GM23248 (cell line): ENCODE results near the gene GPANK1. TPM values are rescaled to one million over a fixed set of nuclear protein-coding genes. Genes with fewer than 3 reads are reported as not detected.

Experiments used
- DNase-seq: peaks from one replicate; pipeline ENCODE4 v3.0.0-alpha.2; 2015
- H2AFZ ChIP-seq: fragments of 200-600 bp; sonication (generic); 2 replicates; pipeline ENCODE4 v1.6.1; 2016; ENCODE audit warnings: antibody characterized with exemption
- H3F3A ChIP-seq: fragments of 200-600 bp; sonication (generic); 2 replicates; pipeline ENCODE4 v1.6.1; 2016; ENCODE audit warnings: mild to moderate bottlenecking, antibody characterized with exemption, mixed run types; ENCODE audit not compliant: insufficient read depth
- H3K27ac ChIP-seq: fragments of 200-600 bp; sonication (generic); 2 replicates; pipeline ENCODE4 v1.5.1; 2016; ENCODE audit warnings: mild to moderate bottlenecking
- H3K27me3 ChIP-seq: fragments of 200-600 bp; sonication (generic); replicated peaks from 2 replicates; pipeline ENCODE4 v1.6.1; 2016; ENCODE audit warnings: mild to moderate bottlenecking; ENCODE audit not compliant: insufficient read depth
- H3K36me3 ChIP-seq: fragments of 200-600 bp; sonication (generic); 2 replicates; pipeline ENCODE4 v1.6.1; 2016; ENCODE audit warnings: low read depth, mild to moderate bottlenecking
- H3K4me1 ChIP-seq: fragments of 200-600 bp; sonication (generic); 2 replicates; pipeline ENCODE4 v1.6.1; 2016; ENCODE audit warnings: mild to moderate bottlenecking; ENCODE audit not compliant: insufficient read depth
- H3K4me2 ChIP-seq: fragments of 200-600 bp; sonication (generic); one replicate; pipeline ENCODE4 v1.6.1; 2016; ENCODE audit warnings: mild to moderate bottlenecking; ENCODE audit not compliant: unreplicated experiment
- H3K4me3 ChIP-seq: fragments of 200-600 bp; sonication (generic); 2 replicates; pipeline ENCODE4 v1.5.1; 2016; ENCODE audit warnings: mild to moderate bottlenecking
- H3K79me2 ChIP-seq: fragments of 200-600 bp; sonication (generic); 2 replicates; pipeline ENCODE4 v1.6.1; 2016; ENCODE audit warnings: mild to moderate bottlenecking; ENCODE audit not compliant: insufficient read depth
- H3K9ac ChIP-seq: fragments of 200-600 bp; sonication (generic); 2 replicates; pipeline ENCODE4 v1.6.1; 2016; ENCODE audit warnings: mild to moderate bottlenecking
- H3K9me2 ChIP-seq: fragments of 200-600 bp; sonication (generic); 2 replicates; pipeline ENCODE4 v1.6.1; 2016; ENCODE audit warnings: mixed run types, mild to moderate bottlenecking, moderate library complexity; ENCODE audit not compliant: insufficient read depth
- H3K9me3 ChIP-seq: fragments of 200-600 bp; sonication (generic); one replicate; pipeline ENCODE4 v1.6.1; 2017; ENCODE audit warnings: low read depth
- H4K20me1 ChIP-seq: fragments of 200-600 bp; sonication (generic); 2 replicates; pipeline ENCODE4 v1.6.0; 2016; ENCODE audit not compliant: insufficient read depth
- EZH2 ChIP-seq: fragments of 200-600 bp; sonication (generic); IDR thresholded peaks from 2 replicates; pipeline ENCODE4 v1.6.1; 2018; ENCODE audit warnings: antibody characterized with exemption, mild to moderate bottlenecking; ENCODE audit not compliant: insufficient read depth, poor library complexity, severe bottlenecking
- EZH2phosphoT487 ChIP-seq: fragments of 200-600 bp; sonication (generic); IDR thresholded peaks from 2 replicates; pipeline ENCODE4 v1.6.1; 2018; ENCODE audit warnings: antibody characterized with exemption, moderate library complexity, mild to moderate bottlenecking, low read depth; ENCODE audit not compliant: insufficient read depth
- WGBS, 2 experiments: methylation state at CpG; one replicate each; pipeline ENCODE4 v1.1.6; 2015 to 2017; ENCODE audit warnings: low lambda C conversion rate in 2 of 2, low coverage in 1 of 2; ENCODE audit errors: missing lambda C conversion rate in 2 of 2; 5-methylcytosine and 5-hydroxymethylcytosine counted together
- in situ Hi-C: fragments of 300-500 bp; cut with MboI; formaldehyde crosslinking; loops from 2 replicates; pipeline ENCODE4 v1.15.0; 2020
- polyA plus RNA-seq: library from polyadenylated mRNA; unstranded; fragments of >200 nt; fragmentation: Nextera tagmentation; extraction: Ambion mirVana; gene quantifications from 2 replicates; pipeline ENCODE4 v1.2.1, GENCODE V29; 2016
- total RNA-seq: library from RNA; depleted of rRNA; stranded (reverse); fragments of >200 nt; shearing (Covaris generic); gene quantifications from 2 replicates; pipeline ENCODE4 v1.2.3, GENCODE V29; 2014

Gene GPANK1
- total and polyA plus RNA-seq, 2 experiments from 2014 or later: 10.6 to 19.3 TPM

GRCh38 chr6:31634131-31634530 is 30.7 kb downstream of the GPANK1 start:
- WGBS, 2 experiments: 80 to 89% methylated on average over 3 of the region's 3 CpGs
- H3K9me2 ChIP-seq: no peaks in the 10 kb centered on the region
- 0 out of 2 replicates have a peak, but pooled peaks cover 3% of the 10 kb centered on the region for H3K4me1 ChIP-seq
- no peaks in the 10 kb centered on the region for H3K9me3 ChIP-seq
- no peaks in the 10 kb centered on the region for H3K27me3 ChIP-seq
- DNase-seq: peak; percentile 37
- H3K36me3 ChIP-seq: peaks cover 78% of the 10 kb centered on the region
- H3K9ac ChIP-seq: peak overlapping the region; percentile 42
- no peak overlapping the region for H3K4me2 ChIP-seq
- H3K79me2 ChIP-seq: peaks cover 42% of the 10 kb centered on the region
- no peak overlapping the region for H3K4me3 ChIP-seq
- H3K27ac ChIP-seq: peak overlapping the region; percentile 18; the same call in 1 of the 2 replicates
- H2AFZ ChIP-seq: no peak overlapping the region
- no peak for TF ChIP-seq EZH2phosphoT487
- no peak for TF ChIP-seq EZH2
- H4K20me1 ChIP-seq: no peaks in the 10 kb centered on the region
- in situ Hi-C loops: no loop called here
- peaks cover 77% of the 10 kb centered on the region for H3F3A ChIP-seq

- Histone ChIP-seq H3K4me2 (no peak overlapping the region), H3K79me2 (peaks cover 49% of the 10 kb centered on the region), H2AFZ (no peak overlapping the region), H3K27ac (peak overlapping the region; percentile 18; the same call in 1 of the 2 replicates), H3K9ac (peak overlapping the region; percentile 42; the same call in 1 of the 2 replicates), H3K36me3 (peaks cover 85% of the 10 kb centered on the region), H3K9me3 (no peaks in the 10 kb centered on the region), H3K9me2 (no peaks in the 10 kb centered on the region), H3K27me3 (no peaks in the 10 kb centered on the region), H3K4me3 (no peak overlapping the region), H4K20me1 (no peaks in the 10 kb centered on the region), H3F3A (peaks cover 76% of the 10 kb centered on the region), H3K4me1 (no peaks in the 10 kb centered on the region)
- no peak for TF ChIP-seq EZH2
- WGBS, 2 experiments: 85 to 93% methylated on average over 7 of the region's 7 CpGs
- in situ Hi-C loops: no loop called here
- no peak for DNase-seq
Observed at GRCh38 chr6:31633447-31633846, 31.4 kb downstream of the GPANK1 start.

- H3K27ac ChIP-seq: 0 out of 2 replicates have a peak overlapping the region, but pooled peaks have one; percentile 8
- no peak overlapping the region for H2AFZ ChIP-seq
Observed at GRCh38 chr6:31632279-31632946, 32.4 kb downstream of the GPANK1 start.

GRCh38 chr6:31631681-31632278 is 33.0 kb downstream of the GPANK1 start:
- H3K27ac ChIP-seq: no peak overlapping the region
- H3F3A ChIP-seq: peaks cover 68% of the 10 kb centered on the region
- in situ Hi-C loops: no loop called here
- H3K4me2 ChIP-seq: no peak overlapping the region
- peaks cover 65% of the 10 kb centered on the region for H3K79me2 ChIP-seq
- H3K9me3 ChIP-seq: no peaks in the 10 kb centered on the region
- no peak overlapping the region for H2AFZ ChIP-seq
- H3K27me3 ChIP-seq: no peaks in the 10 kb centered on the region
- H4K20me1 ChIP-seq: no peaks in the 10 kb centered on the region
- no peaks in the 10 kb centered on the region for H3K4me1 ChIP-seq
- no peak overlapping the region for H3K4me3 ChIP-seq
- WGBS, 2 experiments: 86 to 88% methylated on average over 23 to 32 of the region's 32 CpGs
- H3K9ac ChIP-seq: no peak overlapping the region
- H3K36me3 ChIP-seq: peaks cover 88% of the 10 kb centered on the region
- H3K9me2 ChIP-seq: no peaks in the 10 kb centered on the region
- TF ChIP-seq EZH2phosphoT487 (no peak), EZH2 (no peak)
- DNase-seq: no peak

More at GRCh38 chr6:31632279-31632946, 32.4 kb downstream of the GPANK1 start:
- TF ChIP-seq EZH2: no peak
- no peak for TF ChIP-seq EZH2phosphoT487
- Histone ChIP-seq H3K9me3 (no peaks in the 10 kb centered on the region), H3K79me2 (peaks cover 59% of the 10 kb centered on the region), H3K4me1 (no peaks in the 10 kb centered on the region), H3K9ac (peak overlapping the region; percentile 9; the same call in 1 of the 2 replicates), H3K4me3 (no peak overlapping the region), H3K36me3 (peaks cover 88% of the 10 kb centered on the region), H4K20me1 (no peaks in the 10 kb centered on the region), H3K9me2 (no peaks in the 10 kb centered on the region), H3F3A (peaks cover 73% of the 10 kb centered on the region), H3K27me3 (no peaks in the 10 kb centered on the region), H3K4me2 (no peak overlapping the region)
- WGBS, 2 experiments: 93 to 94% methylated on average over 26 of the region's 26 CpGs
- in situ Hi-C loops: no loop called here
- DNase-seq: no peak
